ENCODE results near the gene KCNH2.
A peak's percentile ranks its signal among the peaks of the same experiment; 100 is the strongest.

KCNH2 gene

GRCh38 chr7:150988230-150989226 lies 10.4 kb upstream of the KCNH2 start (continued):
- TF ChIP-seq ZNF518A (tag by site-specific recombination; conservative IDR thresholded peaks at IDR 0.05; ENCODE audit: low read depth) (no peak), REPIN1 (tag by site-specific recombination; IDR thresholded peaks at IDR 0.05; ENCODE audit: low read depth) (no peak), SP7 (tag by site-specific recombination; IDR thresholded peaks at IDR 0.05) (peak; percentile 55)
- TF ChIP-seq, protein P1, sequence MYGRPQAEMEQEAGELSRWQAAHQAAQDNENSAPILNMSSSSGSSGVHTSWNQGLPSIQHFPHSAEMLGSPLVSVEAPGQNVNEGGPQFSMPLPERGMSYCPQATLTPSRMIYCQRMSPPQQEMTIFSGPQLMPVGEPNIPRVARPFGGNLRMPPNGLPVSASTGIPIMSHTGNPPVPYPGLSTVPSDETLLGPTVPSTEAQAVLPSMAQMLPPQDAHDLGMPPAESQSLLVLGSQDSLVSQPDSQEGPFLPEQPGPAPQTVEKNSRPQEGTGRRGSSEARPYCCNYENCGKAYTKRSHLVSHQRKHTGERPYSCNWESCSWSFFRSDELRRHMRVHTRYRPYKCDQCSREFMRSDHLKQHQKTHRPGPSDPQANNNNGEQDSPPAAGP (tag by site-specific recombination; IDR thresholded peaks at IDR 0.05) = peak; percentile 81

GRCh38 chr7:150986556-150986955 lies 8.4 kb upstream of the KCNH2 start:
- TF ChIP-seq ZNF544 (tag by site-specific recombination; IDR thresholded peaks at IDR 0.05) = no peak
- Histone ChIP-seq H3K36me3 (ENCODE audit: control insufficient read depth in 2 of 2, insufficient read depth in 1 of 2, low read length in 2 of 2) (no peaks in the 10 kb centered on the region), H3K4me3 (ENCODE audit: low read depth, low read length) (no peak overlapping the region), H3K9me3 (ENCODE audit: control insufficient read depth, insufficient read depth, low read depth, low read length) (no peaks in the 10 kb centered on the region), H3K27ac (ENCODE audit: extremely low read depth, low read depth, low read length) (no peak overlapping the region), H3K4me1 (ENCODE audit: control insufficient read depth, insufficient read depth, low read length) (no peaks in the 10 kb centered on the region)
- ChIA-PET POLR2A (no interaction called here), CTCF (interaction anchor here (0.6 to 6.2 kb wide), 17 partner anchors 10 to 238 kb away, joined by 3 to 124 read pairs (median 3); no protein-coding TSS in a partner anchor)

DNA sequence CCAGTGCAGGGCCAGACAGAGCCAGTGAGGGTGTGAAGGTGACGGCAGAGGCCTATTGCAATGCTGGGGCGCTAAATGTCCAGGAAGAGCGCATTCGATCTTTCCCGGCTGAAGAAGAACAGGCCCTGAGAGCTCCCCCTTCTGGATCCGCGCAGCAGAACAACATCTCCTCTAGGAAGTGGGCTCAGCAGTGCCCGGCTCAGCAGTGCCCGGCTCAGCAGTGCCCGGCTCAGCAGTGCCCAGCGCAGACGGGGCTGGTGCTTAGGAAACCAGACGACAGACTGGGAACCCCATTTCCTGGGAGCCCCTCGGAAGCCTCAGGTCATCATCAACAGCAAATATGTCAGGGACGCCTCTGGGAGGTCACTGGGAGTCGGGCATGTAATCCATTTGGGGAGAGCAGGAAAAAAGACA lies 8.0 kb upstream of the KCNH2 start:
- CTCF ChIA-PET = interaction anchor here (0.5 to 6.2 kb wide), 34 partner anchors 9 to 293 kb away, joined by 3 to 124 read pairs (median 3); no protein-coding TSS in a partner anchor
- TF ChIP-seq ZNF660 (tag by site-specific recombination; IDR thresholded peaks at IDR 0.05) (no peak), ZNF624 (tag by site-specific recombination; IDR thresholded peaks at IDR 0.05) (no peak), CTCF (tag by site-specific recombination; IDR thresholded peaks at IDR 0.05) (peak; percentile 60), ZNF654 (tag by site-specific recombination; IDR thresholded peaks at IDR 0.05; ENCODE audit: low read depth) (peak; percentile 47), MEIS1 (CRISPR knock-in tag; IDR thresholded peaks at IDR 0.05; ENCODE audit: borderline replicate concordance) (no peak), ZFP69B (tag by site-specific recombination; IDR thresholded peaks at IDR 0.05) (no peak), ZBTB8A (tag by site-specific recombination; IDR thresholded peaks at IDR 0.05) (peak; percentile 89), HOXD13 (CRISPR knock-in tag; IDR thresholded peaks at IDR 0.05; ENCODE audit: borderline replicate concordance) (no peak), HOXA7 (CRISPR knock-in tag; IDR thresholded peaks at IDR 0.05; ENCODE audit: borderline replicate concordance) (no peak)
- TF ChIP-seq, protein P2, sequence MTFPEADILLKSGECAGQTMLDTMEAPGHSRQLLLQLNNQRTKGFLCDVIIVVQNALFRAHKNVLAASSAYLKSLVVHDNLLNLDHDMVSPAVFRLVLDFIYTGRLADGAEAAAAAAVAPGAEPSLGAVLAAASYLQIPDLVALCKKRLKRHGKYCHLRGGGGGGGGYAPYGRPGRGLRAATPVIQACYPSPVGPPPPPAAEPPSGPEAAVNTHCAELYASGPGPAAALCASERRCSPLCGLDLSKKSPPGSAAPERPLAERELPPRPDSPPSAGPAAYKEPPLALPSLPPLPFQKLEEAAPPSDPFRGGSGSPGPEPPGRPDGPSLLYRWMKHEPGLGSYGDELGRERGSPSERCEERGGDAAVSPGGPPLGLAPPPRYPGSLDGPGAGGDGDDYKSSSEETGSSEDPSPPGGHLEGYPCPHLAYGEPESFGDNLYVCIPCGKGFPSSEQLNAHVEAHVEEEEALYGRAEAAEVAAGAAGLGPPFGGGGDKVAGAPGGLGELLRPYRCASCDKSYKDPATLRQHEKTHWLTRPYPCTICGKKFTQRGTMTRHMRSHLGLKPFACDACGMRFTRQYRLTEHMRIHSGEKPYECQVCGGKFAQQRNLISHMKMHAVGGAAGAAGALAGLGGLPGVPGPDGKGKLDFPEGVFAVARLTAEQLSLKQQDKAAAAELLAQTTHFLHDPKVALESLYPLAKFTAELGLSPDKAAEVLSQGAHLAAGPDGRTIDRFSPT (tag by site-specific recombination; IDR thresholded peaks at IDR 0.05) = no peak
- TF ChIP-seq, protein P3, sequence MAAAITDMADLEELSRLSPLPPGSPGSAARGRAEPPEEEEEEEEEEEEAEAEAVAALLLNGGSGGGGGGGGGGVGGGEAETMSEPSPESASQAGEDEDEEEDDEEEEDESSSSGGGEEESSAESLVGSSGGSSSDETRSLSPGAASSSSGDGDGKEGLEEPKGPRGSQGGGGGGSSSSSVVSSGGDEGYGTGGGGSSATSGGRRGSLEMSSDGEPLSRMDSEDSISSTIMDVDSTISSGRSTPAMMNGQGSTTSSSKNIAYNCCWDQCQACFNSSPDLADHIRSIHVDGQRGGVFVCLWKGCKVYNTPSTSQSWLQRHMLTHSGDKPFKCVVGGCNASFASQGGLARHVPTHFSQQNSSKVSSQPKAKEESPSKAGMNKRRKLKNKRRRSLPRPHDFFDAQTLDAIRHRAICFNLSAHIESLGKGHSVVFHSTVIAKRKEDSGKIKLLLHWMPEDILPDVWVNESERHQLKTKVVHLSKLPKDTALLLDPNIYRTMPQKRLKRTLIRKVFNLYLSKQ (tag by site-specific recombination; IDR thresholded peaks at IDR 0.05; ENCODE audit: borderline replicate concordance) = no peak
- POLR2A ChIA-PET = no interaction called here
- Histone ChIP-seq H3K4me1 (ENCODE audit: control insufficient read depth, insufficient read depth, low read length) (no peaks in the 10 kb centered on the region), H3K4me3 (ENCODE audit: low read depth, low read length) (no peak overlapping the region), H3K36me3 (ENCODE audit: control insufficient read depth in 2 of 2, insufficient read depth in 1 of 2, low read length in 2 of 2) (no peaks in the 10 kb centered on the region), H3K9me3 (ENCODE audit: control insufficient read depth, insufficient read depth, low read depth, low read length) (no peaks in the 10 kb centered on the region), H3K27ac (ENCODE audit: extremely low read depth, low read depth, low read length) (no peak overlapping the region)

Data from HEK293 (cell line).